HG03354 (cell line): Measurements from ENCODE around the gene SDK2.

ENCODE experiments used
- ATAC-seq: cut with Tn5 transposase; IDR thresholded peaks from one replicate; pipeline ENCODE4 v1.9.1; 2021; ENCODE audit warnings: mild to moderate bottlenecking; ENCODE audit not compliant: unreplicated experiment, poor library complexity, severe bottlenecking

Gene SDK2

GRCh38 chr17:73546770-73547536 lies 97.3 kb downstream of the SDK2 start:
- no peak for ATAC-seq

GRCh38 chr17:73546114-73546513 lies 98.1 kb downstream of the SDK2 start:
- ATAC-seq, result no peak

- no peak for ATAC-seq
These were observed 98.9 kb downstream of the SDK2 start for GRCh38 chr17:73545109-73546032.

- ATAC-seq, result no peak
These were observed 99.9 kb downstream of the SDK2 start for GRCh38 chr17:73544333-73544732.

GRCh38 chr17:73542323-73542722 lies 101.9 kb downstream of the SDK2 start:
- ATAC-seq, result no peak

GRCh38 chr17:73541561-73541981 lies 102.7 kb downstream of the SDK2 start:
- no peak for ATAC-seq

- ATAC-seq, result no peak
These were observed 103.1 kb downstream of the SDK2 start for GRCh38 chr17:73541111-73541510.

GRCh38 chr17:73539166-73539565 lies 105.1 kb downstream of the SDK2 start:
- no peak for ATAC-seq

GRCh38 chr17:73538445-73538844 lies 105.8 kb downstream of the SDK2 start:
- no peak for ATAC-seq

GRCh38 chr17:73536700-73537605 lies 107.3 kb downstream of the SDK2 start:
- ATAC-seq, result no peak

GRCh38 chr17:73535746-73536145 lies 108.5 kb downstream of the SDK2 start:
- no peak for ATAC-seq

GRCh38 chr17:73534209-73534909 lies 109.9 kb downstream of the SDK2 start:
- ATAC-seq, result no peak

GRCh38 chr17:73533781-73534180 lies 110.5 kb downstream of the SDK2 start:
- no peak for ATAC-seq

- no peak for ATAC-seq
These were observed 111.1 kb downstream of the SDK2 start for GRCh38 chr17:73533127-73533526.

GRCh38 chr17:73532421-73532901 lies 111.8 kb downstream of the SDK2 start:
- ATAC-seq, result no peak

GRCh38 chr17:73531158-73531557 lies 113.1 kb downstream of the SDK2 start:
- ATAC-seq, result no peak

- no peak for ATAC-seq
These were observed 115.6 kb downstream of the SDK2 start for GRCh38 chr17:73528679-73529078.

GRCh38 chr17:73526952-73527351 lies 117.3 kb downstream of the SDK2 start:
- no peak for ATAC-seq
